ENCODE measurements around the gene ZG16B. TPM values are rescaled to one million over a fixed set of nuclear protein-coding genes. Genes with fewer than 3 reads are reported as not detected.

ZG16B gene
- total RNA-seq, 1 donor from 2014 or later, result 12.9 TPM

DNA sequence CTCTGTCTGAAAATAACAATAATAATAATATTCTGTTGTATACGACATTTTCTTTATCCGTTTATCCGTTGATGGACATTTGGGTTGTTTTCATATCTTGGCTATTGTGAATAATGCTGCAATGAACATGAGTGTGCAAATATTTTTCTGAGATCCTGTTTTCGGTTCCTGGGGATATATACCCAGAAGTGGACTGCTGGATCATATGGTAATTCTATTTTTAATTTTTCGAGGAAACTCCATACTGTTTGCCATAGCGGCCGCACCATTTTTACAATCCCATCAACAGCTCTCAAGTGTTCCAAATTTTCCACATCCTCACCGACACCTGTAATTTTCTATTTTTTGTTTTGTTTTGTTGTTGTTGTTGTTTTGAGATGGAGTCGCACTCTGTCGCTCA, 37.2 kb upstream of the ZG16B start:
- H3K27me3 Mint-ChIP-seq (ENCODE audit: insufficient read depth), result peaks cover 26% of the 10 kb centered on the region
- H3K4me1 Mint-ChIP-seq (ENCODE audit: low read depth), result no peaks in the 10 kb centered on the region
- H3K36me3 Mint-ChIP-seq (ENCODE audit: low read depth), result no peaks in the 10 kb centered on the region
- no peak overlapping the region for H3K4me3 Mint-ChIP-seq
- intact Hi-C loops (cut with micrococcal nuclease), result no loop called here
- no peaks in the 10 kb centered on the region for H3K9me3 Mint-ChIP-seq
- no peak overlapping the region for H3K27ac Mint-ChIP-seq
- no peak for DNase-seq (ENCODE audit: low spot score)

DNA sequence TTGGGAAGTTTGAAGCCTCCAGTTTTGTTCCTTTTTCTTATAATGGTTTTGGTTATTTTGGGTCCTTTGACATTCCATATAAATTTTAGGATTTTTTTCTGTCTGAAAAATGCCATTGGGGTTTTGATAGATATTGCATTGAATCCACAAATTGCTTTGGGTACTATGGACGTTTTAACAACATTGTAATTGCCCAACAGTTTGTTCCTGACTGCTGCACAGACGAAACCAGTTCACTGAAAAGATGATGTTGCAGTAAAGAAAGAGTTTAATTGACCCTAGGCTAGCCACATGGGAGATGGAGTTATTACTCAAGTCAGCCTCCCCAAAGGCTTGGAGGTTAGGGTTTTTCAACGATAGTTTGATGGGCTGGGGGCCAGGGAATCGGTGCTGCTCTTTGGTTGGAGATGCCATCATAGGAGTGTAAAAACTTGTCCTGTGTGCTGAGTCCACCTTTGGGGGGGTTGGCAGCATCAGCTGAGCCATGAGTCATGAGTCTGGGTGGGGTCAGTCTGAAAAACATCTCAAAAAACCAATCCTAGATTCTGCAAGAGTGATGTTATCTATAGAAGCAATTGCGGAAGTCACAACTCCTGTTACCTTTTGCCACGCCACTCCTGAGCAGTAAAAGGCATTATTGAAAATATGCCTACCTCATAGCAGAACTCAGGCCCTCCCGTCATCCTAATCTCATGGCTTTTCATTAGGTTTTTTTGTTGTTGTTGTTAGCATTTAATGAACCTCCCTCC, 34.5 kb upstream of the ZG16B start:
- intact Hi-C loops (cut with micrococcal nuclease), result no loop called here
- Mint-ChIP-seq H3K4me3 (no peak overlapping the region), H3K4me1 (ENCODE audit: low read depth) (no peaks in the 10 kb centered on the region), H3K9me3 (no peaks in the 10 kb centered on the region), H3K36me3 (ENCODE audit: low read depth) (no peaks in the 10 kb centered on the region), H3K27me3 (ENCODE audit: insufficient read depth) (peaks cover 18% of the 10 kb centered on the region), H3K27ac (no peak overlapping the region)
- DNase-seq (ENCODE audit: low spot score), result no peak

- no peak for DNase-seq (ENCODE audit: low spot score)
- H3K27ac Mint-ChIP-seq, result no peak overlapping the region
- no peaks in the 10 kb centered on the region for H3K36me3 Mint-ChIP-seq (ENCODE audit: low read depth)
- H3K9me3 Mint-ChIP-seq, result peaks cover 2% of the 10 kb centered on the region
- H3K4me1 Mint-ChIP-seq (ENCODE audit: low read depth), result no peaks in the 10 kb centered on the region
- H3K4me3 Mint-ChIP-seq, result no peak overlapping the region
- peaks cover 15% of the 10 kb centered on the region for H3K27me3 Mint-ChIP-seq (ENCODE audit: insufficient read depth)
- intact Hi-C loops (cut with micrococcal nuclease), result no loop called here
Measured at GRCh38 chr16:2798723-2799204, 31.3 kb upstream of the ZG16B start.

DNA sequence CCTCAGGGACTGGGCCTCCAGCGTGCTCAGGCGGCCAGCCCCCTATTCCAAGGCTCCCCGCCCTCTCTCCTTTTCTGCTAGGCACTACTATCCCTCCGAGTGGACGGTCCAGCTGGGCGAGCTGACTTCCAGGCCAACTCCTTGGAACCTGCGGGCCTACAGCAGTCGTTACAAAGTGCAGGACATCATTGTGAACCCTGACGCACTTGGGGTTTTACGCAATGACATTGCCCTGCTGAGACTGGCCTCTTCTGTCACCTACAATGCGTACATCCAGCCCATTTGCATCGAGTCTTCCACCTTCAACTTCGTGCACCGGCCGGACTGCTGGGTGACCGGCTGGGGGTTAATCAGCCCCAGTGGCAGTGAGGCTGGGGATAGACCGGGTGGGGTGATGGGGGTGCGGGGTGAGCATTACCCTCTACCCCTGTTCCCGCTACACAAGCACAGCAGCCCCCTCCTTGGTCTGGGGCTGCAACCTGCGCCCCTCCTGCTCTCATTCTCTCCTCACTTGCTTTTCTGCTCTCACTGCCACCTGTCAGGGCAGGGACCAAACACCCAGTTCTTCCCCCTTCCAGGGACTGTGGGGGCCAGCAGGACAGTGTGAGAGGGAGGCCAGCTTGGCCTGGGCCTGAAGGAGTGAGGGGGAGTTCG, 30.8 kb upstream of the ZG16B start:
- Mint-ChIP-seq H3K4me3 (no peak overlapping the region), H3K4me1 (ENCODE audit: low read depth) (no peaks in the 10 kb centered on the region), H3K27me3 (ENCODE audit: insufficient read depth) (peaks cover 14% of the 10 kb centered on the region), H3K27ac (no peak overlapping the region), H3K36me3 (ENCODE audit: low read depth) (no peaks in the 10 kb centered on the region), H3K9me3 (peaks cover 5% of the 10 kb centered on the region)
- intact Hi-C loops (cut with micrococcal nuclease), result no loop called here
- no peak for DNase-seq (ENCODE audit: low spot score)

DNA sequence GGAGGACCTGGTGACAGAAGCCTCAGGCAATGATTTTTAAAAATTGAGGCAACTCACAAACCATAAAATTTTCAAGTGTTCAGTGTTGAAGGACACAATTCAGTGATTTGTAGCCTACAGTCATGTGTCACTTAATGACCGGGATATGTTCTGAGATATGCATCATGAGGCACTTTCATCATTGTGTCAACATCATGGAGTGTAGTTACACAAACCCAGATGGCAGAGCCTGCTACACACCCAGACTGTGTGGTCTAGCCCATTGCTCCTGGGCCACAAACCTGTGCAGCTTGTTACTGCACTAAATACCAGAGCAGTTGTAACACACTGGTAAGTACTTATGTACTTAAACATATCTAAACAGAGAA, 30.3 kb upstream of the ZG16B start:
- intact Hi-C loops (cut with micrococcal nuclease), result no loop called here
- DNase-seq (ENCODE audit: low spot score), result no peak
- H3K27ac Mint-ChIP-seq, result no peak overlapping the region

DNA sequence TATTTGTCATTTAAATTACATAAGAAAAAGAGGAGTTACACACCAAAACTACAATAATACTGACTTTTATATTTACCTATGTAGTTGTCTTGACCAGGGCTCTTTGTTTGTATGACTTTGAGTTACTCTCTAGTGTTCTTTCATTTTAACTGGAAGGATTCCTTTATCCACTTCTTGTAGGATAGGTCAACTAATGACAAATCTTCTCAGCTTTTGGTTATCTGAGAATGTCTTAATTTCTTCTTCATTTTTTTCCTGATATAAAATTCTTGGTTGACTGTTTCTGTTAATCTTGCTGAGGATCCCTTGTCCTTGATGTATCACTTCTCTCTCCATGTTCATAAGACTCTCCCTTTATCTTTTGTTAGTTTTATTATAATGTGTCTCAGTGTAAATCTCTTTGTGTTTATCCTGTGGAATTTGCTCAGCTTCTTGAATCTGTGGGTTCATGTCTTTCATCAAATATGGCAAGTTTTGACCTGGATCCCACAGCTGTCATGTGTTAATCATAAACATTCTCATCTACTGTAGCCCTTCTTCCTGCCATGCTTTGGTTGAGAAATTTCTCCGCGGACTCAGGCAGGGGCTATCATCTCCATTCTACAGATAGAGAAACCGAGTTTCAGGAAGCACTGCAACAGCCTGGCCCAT, 26.4 kb upstream of the ZG16B start:
- no peak for DNase-seq (ENCODE audit: low spot score)
- intact Hi-C loops (cut with micrococcal nuclease), result no loop called here

More for the DNA sequence above, 30.3 kb upstream of the ZG16B start:
- no peaks in the 10 kb centered on the region for H3K36me3 Mint-ChIP-seq (ENCODE audit: low read depth)
- peaks cover 5% of the 10 kb centered on the region for H3K9me3 Mint-ChIP-seq
- no peak overlapping the region for H3K4me3 Mint-ChIP-seq
- no peaks in the 10 kb centered on the region for H3K4me1 Mint-ChIP-seq (ENCODE audit: low read depth)
- peaks cover 10% of the 10 kb centered on the region for H3K27me3 Mint-ChIP-seq (ENCODE audit: insufficient read depth)

DNA sequence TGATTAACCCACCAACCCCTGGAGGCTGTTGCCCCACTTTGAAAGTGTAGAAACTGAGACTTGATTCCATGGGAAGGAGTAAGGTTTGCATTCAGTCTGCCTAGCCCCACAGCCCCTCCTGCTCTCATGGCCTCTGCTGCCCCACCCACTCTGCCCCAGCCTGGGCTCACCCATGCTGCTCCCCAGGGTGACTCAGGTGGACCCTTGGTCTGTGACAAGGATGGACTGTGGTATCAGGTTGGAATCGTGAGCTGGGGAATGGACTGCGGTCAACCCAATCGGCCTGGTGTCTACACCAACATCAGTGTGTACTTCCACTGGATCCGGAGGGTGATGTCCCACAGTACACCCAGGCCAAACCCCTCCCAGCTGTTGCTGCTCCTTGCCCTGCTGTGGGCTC, 25.4 kb upstream of the ZG16B start:
- Mint-ChIP-seq H3K4me1 (ENCODE audit: low read depth) (no peaks in the 10 kb centered on the region), H3K27me3 (ENCODE audit: insufficient read depth) (peaks cover 7% of the 10 kb centered on the region), H3K36me3 (ENCODE audit: low read depth) (no peaks in the 10 kb centered on the region), H3K27ac (no peak overlapping the region), H3K4me3 (no peak overlapping the region), H3K9me3 (peaks cover 5% of the 10 kb centered on the region)
- no peak for DNase-seq (ENCODE audit: low spot score)
- intact Hi-C loops (cut with micrococcal nuclease), result no loop called here

More for the DNA sequence above, 26.4 kb upstream of the ZG16B start:
- peaks cover 7% of the 10 kb centered on the region for H3K27me3 Mint-ChIP-seq (ENCODE audit: insufficient read depth)
- no peak overlapping the region for H3K4me3 Mint-ChIP-seq
- H3K4me1 Mint-ChIP-seq (ENCODE audit: low read depth), result no peaks in the 10 kb centered on the region
- peaks cover 5% of the 10 kb centered on the region for H3K9me3 Mint-ChIP-seq
- no peak overlapping the region for H3K27ac Mint-ChIP-seq
- H3K36me3 Mint-ChIP-seq (ENCODE audit: low read depth), result no peaks in the 10 kb centered on the region

- Mint-ChIP-seq H3K4me1 (ENCODE audit: low read depth) (no peaks in the 10 kb centered on the region), H3K4me3 (no peak overlapping the region), H3K27me3 (ENCODE audit: insufficient read depth) (peaks cover 9% of the 10 kb centered on the region), H3K36me3 (ENCODE audit: low read depth) (no peaks in the 10 kb centered on the region), H3K9me3 (peaks cover 5% of the 10 kb centered on the region), H3K27ac (no peak overlapping the region)
- intact Hi-C loops (cut with micrococcal nuclease), result no loop called here
- no peak for DNase-seq (ENCODE audit: low spot score)
Measured at GRCh38 chr16:2806286-2806685, 23.8 kb upstream of the ZG16B start.

GRCh38 chr16:2808181-2808580, 21.9 kb upstream of the ZG16B start:
- no peak overlapping the region for H3K4me3 Mint-ChIP-seq

DNA sequence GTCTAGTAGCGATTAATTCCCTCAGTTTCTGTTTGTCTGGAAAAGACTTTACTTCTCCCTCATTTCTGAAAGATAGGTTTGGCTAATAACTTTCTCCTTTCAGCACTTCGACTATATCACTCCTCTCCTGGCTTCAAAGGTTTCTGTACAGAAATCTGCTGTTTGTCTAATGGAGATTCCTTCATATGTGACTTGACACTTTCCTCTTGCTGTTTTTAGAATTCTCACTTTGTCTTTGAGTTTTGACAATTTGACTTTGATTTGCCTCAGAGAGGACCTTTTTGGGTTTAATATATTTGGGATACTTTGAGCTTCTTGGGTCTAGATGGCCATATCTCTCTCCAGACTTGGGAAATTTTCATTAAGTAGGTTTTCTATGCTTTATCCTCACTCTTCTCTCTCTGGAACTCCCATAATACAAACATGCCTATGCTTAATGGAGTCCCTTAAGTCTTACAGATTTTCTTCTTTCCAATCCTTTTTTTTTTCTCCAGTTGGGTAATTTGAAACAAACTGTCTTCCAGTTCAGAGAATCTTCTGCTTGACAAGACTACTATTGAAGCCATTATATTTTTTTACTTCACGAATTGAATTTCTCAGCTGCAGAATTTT, 20.8 kb upstream of the ZG16B start:
- intact Hi-C loops (cut with micrococcal nuclease), result no loop called here
- no peak for DNase-seq (ENCODE audit: low spot score)
- H3K9me3 Mint-ChIP-seq, result no peaks in the 10 kb centered on the region
- no peaks in the 10 kb centered on the region for H3K36me3 Mint-ChIP-seq (ENCODE audit: low read depth)
- no peak overlapping the region for H3K27ac Mint-ChIP-seq
- no peak overlapping the region for H3K4me3 Mint-ChIP-seq
- H3K4me1 Mint-ChIP-seq (ENCODE audit: low read depth), result no peaks in the 10 kb centered on the region
- H3K27me3 Mint-ChIP-seq (ENCODE audit: insufficient read depth), result peaks cover 5% of the 10 kb centered on the region

More at GRCh38 chr16:2808181-2808580, 21.9 kb upstream of the ZG16B start:
- Mint-ChIP-seq H3K27ac (no peak overlapping the region), H3K36me3 (ENCODE audit: low read depth) (no peaks in the 10 kb centered on the region), H3K4me1 (ENCODE audit: low read depth) (no peaks in the 10 kb centered on the region), H3K27me3 (ENCODE audit: insufficient read depth) (peaks cover 9% of the 10 kb centered on the region), H3K9me3 (peaks cover 5% of the 10 kb centered on the region)
- no peak for DNase-seq (ENCODE audit: low spot score)
- intact Hi-C loops (cut with micrococcal nuclease), result no loop called here

- Mint-ChIP-seq H3K9me3 (no peaks in the 10 kb centered on the region), H3K36me3 (ENCODE audit: low read depth) (no peaks in the 10 kb centered on the region), H3K4me3 (no peak overlapping the region), H3K4me1 (ENCODE audit: low read depth) (no peaks in the 10 kb centered on the region), H3K27ac (no peak overlapping the region), H3K27me3 (ENCODE audit: insufficient read depth) (peaks cover 2% of the 10 kb centered on the region)
- no peak for DNase-seq (ENCODE audit: low spot score)
- intact Hi-C loops (cut with micrococcal nuclease), result no loop called here
Measured at GRCh38 chr16:2810651-2811050, 19.5 kb upstream of the ZG16B start.

- H3K27me3 Mint-ChIP-seq (ENCODE audit: insufficient read depth), result peaks cover 2% of the 10 kb centered on the region
- H3K9me3 Mint-ChIP-seq, result no peaks in the 10 kb centered on the region
- H3K36me3 Mint-ChIP-seq (ENCODE audit: low read depth), result no peaks in the 10 kb centered on the region
- DNase-seq (ENCODE audit: low spot score), result no peak
- H3K4me1 Mint-ChIP-seq (ENCODE audit: low read depth), result no peaks in the 10 kb centered on the region
- intact Hi-C loops (cut with micrococcal nuclease), result no loop called here
- no peak overlapping the region for H3K4me3 Mint-ChIP-seq
- no peak overlapping the region for H3K27ac Mint-ChIP-seq
Measured at GRCh38 chr16:2811703-2812471, 18.2 kb upstream of the ZG16B start.

Measured in activated T-helper 1 cell treated with anti-CD3 and anti-CD28 coated beads, Interleukin-12 subunit alpha, Interleukin-12 subunit beta, Interleukin-2, Interleukin-4 antibody, amounts not matched to agents 30 ng/mL and 10 ng/mL and 1 ng/mL, durations not matched to agents 14 hours and 24 hours and 36 hours (primary cell).